Heart left ventricle (tissue), 16 donors: Measurements from ENCODE around the gene DDC. TPM values are rescaled to one million over a fixed set of nuclear protein-coding genes. Genes with fewer than 3 reads are reported as not detected.

Source experiments
- ATAC-seq, 4 donors: fragments of 200-7000 bp; cut with Tn5 transposase; one replicate each; pipeline ENCODE4 v1.9.1; 2020 to 2022; ENCODE audit warnings: moderate library complexity in 4 of 4, mild to moderate bottlenecking in 3 of 4, moderate number of reproducible peaks in 1 of 4
- DNase-seq, 5 donors: peaks; one replicate each; pipeline ENCODE4 v3.0.0-alpha.2; 2020
- H3K27ac ChIP-seq, 12 donors: fragments of 200-600 bp; sonication (generic) in 4 of 12; one replicate each; pipeline versions ENCODE4 v1.5.0 to v1.8.0; 2016 to 2022; ENCODE audit warnings: mild to moderate bottlenecking in 2 of 12
- H3K27me3 ChIP-seq, 9 donors: fragments of 200-600 bp; sonication (generic) in 2 of 9; one replicate each; pipeline versions ENCODE4 v1.5.1 to v1.8.0; 2016 to 2022; ENCODE audit warnings: mild to moderate bottlenecking in 3 of 9
- H3K36me3 ChIP-seq, 9 donors: fragments of 200-600 bp; sonication (generic) in 2 of 9; one replicate each; pipeline versions ENCODE4 v1.5.0 to v1.8.0; 2018 to 2022; ENCODE audit warnings: mild to moderate bottlenecking in 2 of 9
- H3K4me1 ChIP-seq, 12 donors: fragments of 200-600 bp; sonication (generic) in 4 of 12; one replicate each; pipeline versions ENCODE4 v1.5.0 to v1.8.0; 2016 to 2022; ENCODE audit warnings: mild to moderate bottlenecking in 3 of 12
- H3K4me3 ChIP-seq, 12 donors: fragments of 200-600 bp; sonication (generic) in 4 of 12; one replicate each; pipeline versions ENCODE4 v1.5.0 to v1.8.0; 2017 to 2022; ENCODE audit warnings: mild to moderate bottlenecking in 9 of 12, moderate library complexity in 4 of 12
- H3K9me3 ChIP-seq, 12 donors: fragments of 200-600 bp; sonication (generic) in 4 of 12; one replicate each; pipeline versions ENCODE4 v1.5.0 to v1.8.0; 2016 to 2022; ENCODE audit warnings: mild to moderate bottlenecking in 1 of 12
- CTCF ChIP-seq, 12 donors: fragments of 200-600 bp; sonication (generic) in 4 of 12; IDR thresholded peaks; one replicate each; pipeline versions ENCODE4 v1.5.0 to v1.8.0; 2018 to 2022; ENCODE audit warnings: antibody characterized with exemption in 12 of 12, mild to moderate bottlenecking in 5 of 12
- POLR2A ChIP-seq, 2 donors: fragments of 450-650 bp; IDR thresholded peaks; one replicate each; pipeline ENCODE4 v1.6.1; 2017; ENCODE audit warnings: antibody characterized with exemption in 2 of 2, mild to moderate bottlenecking in 2 of 2, moderate library complexity in 2 of 2
- WGBS, 4 donors: extraction: QIAGEN DNeasy Blood & Tissue Kit in 2 of 4; methylation state at CpG; one replicate each; pipeline versions ENCODE4 v1.1.5 to v1.1.7; 2013 to 2018; 5-methylcytosine and 5-hydroxymethylcytosine counted together
- intact Hi-C, 10 donors: fragments of 100-400 bp; cut with DNase I; formaldehyde crosslinking; loops; one replicate each; pipeline versions ENCODE4 v1.11.1 to v1.14.2; 2022
- polyA plus RNA-seq, 2 donors: library from polyadenylated mRNA; stranded (reverse); fragments of 200-250 nt; gene quantifications; one replicate each; pipeline ENCODE4 v1.2.3, GENCODE V29; 2013
- total RNA-seq, 9 donors: library from RNA; depleted of rRNA in 2 of 9; stranded (reverse); fragments of >200 nt in 2 of 9; fragmentation: NEBNext Ultra II Directional in 3 of 9; extraction: Animal tissue kit (Norgen Biotek cat#: 25700) in 3 of 9; gene quantifications; one replicate each; pipeline versions ENCODE4 v1.1.0 to v1.2.4, GENCODE V29; 2016 to 2023
- donor health status: ischemic (EF 13 %, LVEDD 7.1; RV severe dilation, severe dysfunction).
- donor health status: healthy with polysubstance abuse.
- donor health status: DM: no; HTN: yes; CAD: no.
- donor health status: DM: no; HTN: no; CAD: no.
- donor health status: ischemic (EF 25% LVEDD 6.9; RV normal size, moderate dysfunction).
- donor health status: ischemic (EF 25% LVEDD 5.7; RV mildly dilated, moderate dysfunction).
- donor health status: healthy.
- donor health status: DM: yes; HTN: yes; CAD: no.
- donor health status: ischemic (EF 35%, LVEDD 5.7; RV mildly dilated, moderate dysfunction).
- donor health status: nonischemic (EF 11% LVEDD 7.7; RV severe dilation, severe dysfunction).
- donor health status: DM: yes; HTN: yes; CAD: no.
- donor health status: PGD.
- donor health status: ischemic (EF 29% LVEDD 5.4; RV normal size, mild dysfunction).
- donor health status: nonischemic (EF 23%, LVEDD 6.1; RV moderate dilation, normal function).

DDC gene
- total and polyA plus RNA-seq, 11 donors = 0.08 TPM; not detected in 10

DNA sequence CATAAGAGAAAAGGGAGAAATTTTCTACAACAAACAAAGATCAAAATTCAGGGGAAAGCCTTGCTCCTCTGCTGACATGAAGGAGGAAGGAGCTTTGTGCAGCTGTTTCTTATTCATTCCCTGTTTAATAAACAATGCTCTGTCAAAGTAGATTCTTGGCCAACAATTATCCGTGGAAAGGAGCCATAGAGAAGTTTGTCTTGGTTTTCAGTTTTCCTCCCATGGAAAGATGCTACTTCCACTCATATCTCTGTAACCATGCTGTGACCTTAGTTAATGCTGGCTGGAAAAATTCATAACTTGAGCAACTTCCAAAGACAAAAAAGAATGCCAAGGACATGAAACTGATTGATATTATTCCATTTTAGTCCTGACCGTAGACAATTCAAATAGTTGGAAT, 8.1 kb downstream of the DDC start:
- Histone ChIP-seq H3K36me3 (no peaks in the 10 kb centered on the region), H3K27ac (peak overlapping the region in 1 of 12 donors; percentile 38), H3K4me1 (peaks cover 0 to 5% (median 0%) of the 10 kb centered on the region in 12 donors), H3K4me3 (no peak overlapping the region), H3K27me3 (peaks cover 0 to 23% (median 5%) of the 10 kb centered on the region in 9 donors), H3K9me3 (no peaks in the 10 kb centered on the region)
- TF ChIP-seq POLR2A (IDR thresholded peaks at IDR 0.05) (no peak), CTCF (IDR thresholded peaks at IDR 0.05) (no peak)
- 57 to 80% (median 63%) methylated on average over 2 of the region's 2 CpGs for WGBS, 4 donors
- ATAC-seq (peak in 1 of 4 donors; percentile 38), DNase-seq (no peak)
- intact Hi-C loops = no loop called here

- no peaks in the 10 kb centered on the region for H3K9me3 ChIP-seq
- H3K4me1 ChIP-seq = peaks cover 0 to 5% (median 0%) of the 10 kb centered on the region in 12 donors
- peaks cover 0 to 22% (median 5%) of the 10 kb centered on the region in 9 donors for H3K27me3 ChIP-seq
- no peak overlapping the region for H3K4me3 ChIP-seq
- TF ChIP-seq POLR2A (IDR thresholded peaks at IDR 0.05) (no peak), CTCF (IDR thresholded peaks at IDR 0.05) (no peak)
- DNase-seq = no peak
- H3K36me3 ChIP-seq = no peaks in the 10 kb centered on the region
- H3K27ac ChIP-seq = peak overlapping the region in 1 of 12 donors; percentile 46
- peak in 3 of 4 donors; percentile 13 to 76 (median 41) for ATAC-seq
- 51 to 60% (median 56%) methylated on average over 8 of the region's 8 CpGs for WGBS, 4 donors
- intact Hi-C loops = no loop called here
Observed at GRCh38 chr7:50556247-50556991, 8.8 kb downstream of the DDC start.

DNA sequence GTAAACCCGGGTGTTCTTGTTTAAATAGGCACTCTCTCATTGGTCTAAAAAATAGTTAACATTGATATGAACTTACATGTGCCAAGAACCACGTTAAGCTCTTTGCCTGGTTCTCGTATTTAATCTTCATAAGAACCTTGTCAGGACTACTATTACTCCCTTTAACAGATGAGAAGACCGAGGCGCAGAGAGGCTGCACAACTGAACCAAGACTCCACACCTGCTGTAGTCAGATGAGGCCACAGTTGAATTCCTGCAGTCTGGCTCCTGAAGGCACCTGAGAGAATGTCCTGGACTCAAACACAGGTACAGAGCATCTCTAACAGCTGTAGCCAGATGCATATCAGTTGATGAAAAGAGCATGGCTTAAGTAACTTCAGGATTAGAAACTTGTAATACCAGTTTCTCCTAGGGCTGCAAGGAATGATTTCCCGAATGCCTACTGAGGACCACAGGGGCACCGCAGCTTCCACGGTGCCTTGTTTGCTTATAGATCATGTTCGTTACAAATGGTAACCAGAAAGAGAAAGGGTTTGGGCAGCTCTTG, 9.5 kb downstream of the DDC start:
- 80 to 86% (median 85%) methylated on average over 9 of the region's 9 CpGs for WGBS, 4 donors
- peaks cover 0 to 19% (median 5%) of the 10 kb centered on the region in 9 donors for H3K27me3 ChIP-seq
- no peak for DNase-seq
- TF ChIP-seq CTCF (IDR thresholded peaks at IDR 0.05) = no peak
- no peak for TF ChIP-seq POLR2A (IDR thresholded peaks at IDR 0.05)
- H3K4me3 ChIP-seq = no peak overlapping the region
- no peak for ATAC-seq
- no peaks in the 10 kb centered on the region for H3K9me3 ChIP-seq
- H3K4me1 ChIP-seq = peaks cover 0 to 5% (median 0%) of the 10 kb centered on the region in 12 donors
- H3K27ac ChIP-seq = peak overlapping the region in 1 of 12 donors; percentile 46
- intact Hi-C loops = no loop called here
- H3K36me3 ChIP-seq = no peaks in the 10 kb centered on the region
